ENCODE measurements around the gene SLC45A2.

- TF ChIP-seq SP1 (IDR thresholded peaks at IDR 0.05; ENCODE audit: low read depth, low read length) (no peak), CHD2 (IDR thresholded peaks at IDR 0.05; ENCODE audit: low read length) (no peak), MAX (IDR thresholded peaks at IDR 0.05) (no peak), KDM5A (IDR thresholded peaks at IDR 0.05; ENCODE audit: low read length) (no peak)
Measured at GRCh38 chr5:33934176-33934575, 50.3 kb downstream of the SLC45A2 start.
